ENCODE measurements around the gene BACE1-AS.
"Not testable (repeated sequence)": the region's sequence is repeated elsewhere in the genome, so short reads cannot be mapped to it uniquely, and the experiment has no call there.

The BACE1-AS gene

GRCh38 chr11:117292616-117293015 is 1.5 kb downstream of the BACE1-AS start:
- no peak for DNase-seq

- no peak for DNase-seq
These were observed 4.4 kb downstream of the BACE1-AS start for GRCh38 chr11:117295438-117296137.

GRCh38 chr11:117296881-117297280 is 5.7 kb downstream of the BACE1-AS start:
- DNase-seq: no peak

GRCh38 chr11:117298195-117298594 is 7.0 kb downstream of the BACE1-AS start:
- DNase-seq: peak; percentile 13

- DNase-seq: no peak
These were observed 8.5 kb downstream of the BACE1-AS start for GRCh38 chr11:117299351-117300282.

- peak; percentile 24 for DNase-seq
These were observed 9.1 kb downstream of the BACE1-AS start for GRCh38 chr11:117300283-117300663.

- no peak for DNase-seq
These were observed 9.6 kb downstream of the BACE1-AS start for GRCh38 chr11:117300773-117301172.

GRCh38 chr11:117302228-117302627 is 11.1 kb downstream of the BACE1-AS start:
- DNase-seq: no peak

GRCh38 chr11:117303101-117303500 is 12.0 kb downstream of the BACE1-AS start:
- no peak for DNase-seq

GRCh38 chr11:117303646-117304315 is 12.6 kb downstream of the BACE1-AS start:
- DNase-seq: no peak

GRCh38 chr11:117305145-117305544 is 14.0 kb downstream of the BACE1-AS start:
- no peak for DNase-seq

- no peak for DNase-seq
These were observed 18.2 kb downstream of the BACE1-AS start for GRCh38 chr11:117309310-117309709.

GRCh38 chr11:117313091-117313490 is 21.9 kb downstream of the BACE1-AS start:
- no peak for DNase-seq

GRCh38 chr11:117313828-117314768 is 23.0 kb downstream of the BACE1-AS start:
- DNase-seq: no peak

GRCh38 chr11:117314840-117315239 is 23.7 kb downstream of the BACE1-AS start:
- no peak for DNase-seq

GRCh38 chr11:117315285-117316196 is 24.4 kb downstream of the BACE1-AS start:
- peak; percentile 16 for DNase-seq

- peak; percentile 90 for DNase-seq
These were observed 25.2 kb downstream of the BACE1-AS start, which contains the start of gene BACE1 for GRCh38 chr11:117316197-117316961. Gene BACE1, minus strand, starts transcription at chr11:117316256. Its CDS starts 461 bp downstream, at chr11:117315795.

- no peak for DNase-seq
These were observed 27.6 kb downstream of the BACE1-AS start for GRCh38 chr11:117318738-117319137.

GRCh38 chr11:117319214-117319840 is 28.2 kb downstream of the BACE1-AS start:
- DNase-seq: peak; percentile 90

- not testable (repeated sequence) for DNase-seq
These were observed 36.1 kb downstream of the BACE1-AS start for GRCh38 chr11:117327255-117327566.
